ENCODE results near the gene CELF2. TPM values are rescaled to one million over a fixed set of nuclear protein-coding genes. Genes with fewer than 3 reads are reported as not detected.

CELF2 gene
- total RNA-seq, 1 experiment from 2014 or later = 0.07 TPM

DNA sequence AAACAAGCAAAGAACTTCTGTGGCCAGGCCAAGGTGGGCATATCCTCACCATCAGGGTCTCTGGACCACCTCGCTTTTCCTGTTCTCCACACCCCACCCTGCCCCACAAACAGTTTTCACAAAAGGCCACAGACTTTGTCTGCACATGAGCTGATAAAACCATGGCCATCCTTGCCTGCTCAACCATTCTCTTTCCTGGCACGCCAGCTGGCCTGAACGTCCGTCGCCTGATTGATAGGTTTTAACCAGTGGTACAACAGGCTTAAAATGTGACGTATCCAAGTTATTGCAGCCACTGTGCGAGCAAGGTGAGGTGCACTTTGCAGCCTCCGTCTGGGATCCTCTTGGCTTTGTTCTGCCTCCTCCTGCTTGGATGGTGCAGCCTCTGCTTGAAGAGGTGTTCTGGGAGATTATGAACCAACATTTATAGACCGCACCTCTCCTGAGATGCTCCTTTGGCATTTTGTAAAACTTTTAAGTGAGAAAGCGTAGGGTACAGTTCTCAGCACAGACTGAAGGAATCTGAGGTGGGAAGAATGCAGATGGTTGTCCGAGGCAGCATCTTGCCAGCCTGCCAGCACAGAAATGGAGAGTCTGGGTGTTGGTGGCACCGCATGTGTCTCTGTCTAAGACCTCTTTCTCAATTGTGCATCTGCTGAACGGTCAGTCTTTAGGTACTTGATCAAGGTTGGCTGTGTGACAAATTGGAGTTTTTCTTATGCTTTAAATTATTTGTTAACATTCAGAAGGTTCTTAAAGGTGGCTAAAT, 288.3 kb downstream of the CELF2 start:
- Mint-ChIP-seq H3K9me3 (ENCODE audit: unreplicated experiment) (peaks cover 19% of the 10 kb centered on the region), H3K4me1 (ENCODE audit: insufficient read depth, unreplicated experiment) (no peaks in the 10 kb centered on the region), H3K4me3 (ENCODE audit: unreplicated experiment) (no peak overlapping the region), H3K27me3 (ENCODE audit: insufficient read depth, unreplicated experiment) (no peaks in the 10 kb centered on the region), H3K27ac (ENCODE audit: low read depth, unreplicated experiment) (no peak overlapping the region), H3K36me3 (ENCODE audit: insufficient read depth, unreplicated experiment) (no peaks in the 10 kb centered on the region)
- CTCF ChIA-PET = interaction anchor here (0.6 kb wide), 1 partner anchor 518 kb away, joined by 3 read pairs; no protein-coding TSS in a partner anchor
- TF ChIP-seq, protein P1, sequence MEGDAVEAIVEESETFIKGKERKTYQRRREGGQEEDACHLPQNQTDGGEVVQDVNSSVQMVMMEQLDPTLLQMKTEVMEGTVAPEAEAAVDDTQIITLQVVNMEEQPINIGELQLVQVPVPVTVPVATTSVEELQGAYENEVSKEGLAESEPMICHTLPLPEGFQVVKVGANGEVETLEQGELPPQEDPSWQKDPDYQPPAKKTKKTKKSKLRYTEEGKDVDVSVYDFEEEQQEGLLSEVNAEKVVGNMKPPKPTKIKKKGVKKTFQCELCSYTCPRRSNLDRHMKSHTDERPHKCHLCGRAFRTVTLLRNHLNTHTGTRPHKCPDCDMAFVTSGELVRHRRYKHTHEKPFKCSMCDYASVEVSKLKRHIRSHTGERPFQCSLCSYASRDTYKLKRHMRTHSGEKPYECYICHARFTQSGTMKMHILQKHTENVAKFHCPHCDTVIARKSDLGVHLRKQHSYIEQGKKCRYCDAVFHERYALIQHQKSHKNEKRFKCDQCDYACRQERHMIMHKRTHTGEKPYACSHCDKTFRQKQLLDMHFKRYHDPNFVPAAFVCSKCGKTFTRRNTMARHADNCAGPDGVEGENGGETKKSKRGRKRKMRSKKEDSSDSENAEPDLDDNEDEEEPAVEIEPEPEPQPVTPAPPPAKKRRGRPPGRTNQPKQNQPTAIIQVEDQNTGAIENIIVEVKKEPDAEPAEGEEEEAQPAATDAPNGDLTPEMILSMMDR (IDR thresholded peaks at IDR 0.05; ENCODE audit: unreplicated experiment) = no peak
- BruUV-seq (replicated peaks) = no TSS peak
- DNase-seq (ENCODE audit: unreplicated experiment) = no peak
- POLR2A ChIA-PET = no interaction called here
- intact Hi-C loops (cut with micrococcal nuclease) = no loop called here

DNA sequence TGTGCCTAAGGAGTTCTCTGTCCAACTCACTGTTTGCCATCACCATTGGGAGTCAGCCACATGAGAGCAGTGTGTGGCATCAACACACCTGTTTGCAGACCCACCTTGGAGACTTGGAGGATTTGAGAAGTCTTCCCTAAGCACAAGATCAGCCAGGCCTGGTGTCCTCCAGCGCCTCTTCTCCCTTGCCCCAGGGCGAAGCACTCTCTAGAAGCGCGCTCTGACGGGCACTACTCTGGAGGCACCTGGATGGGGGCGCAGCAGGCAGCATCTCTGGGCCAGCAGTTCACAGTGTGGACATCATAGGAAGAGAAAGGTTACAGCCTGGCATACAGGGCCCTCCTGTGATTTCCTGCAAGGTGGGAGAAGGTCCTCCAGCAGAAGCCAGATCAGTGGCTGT, 289.3 kb downstream of the CELF2 start:
- CTCF ChIA-PET = no interaction called here
- TF ChIP-seq, protein P1 (IDR thresholded peaks at IDR 0.05; ENCODE audit: unreplicated experiment) = no peak
- H3K4me3 Mint-ChIP-seq (ENCODE audit: unreplicated experiment) = no peak overlapping the region
- H3K27ac Mint-ChIP-seq (ENCODE audit: low read depth, unreplicated experiment) = no peak overlapping the region
- POLR2A ChIA-PET = no interaction called here
- no peaks in the 10 kb centered on the region for H3K36me3 Mint-ChIP-seq (ENCODE audit: insufficient read depth, unreplicated experiment)
- H3K27me3 Mint-ChIP-seq (ENCODE audit: insufficient read depth, unreplicated experiment) = no peaks in the 10 kb centered on the region
- H3K9me3 Mint-ChIP-seq (ENCODE audit: unreplicated experiment) = peaks cover 26% of the 10 kb centered on the region
- intact Hi-C loops (cut with micrococcal nuclease) = no loop called here
- no peaks in the 10 kb centered on the region for H3K4me1 Mint-ChIP-seq (ENCODE audit: insufficient read depth, unreplicated experiment)
- no TSS peak for BruUV-seq (replicated peaks)
- DNase-seq (ENCODE audit: unreplicated experiment) = no peak

DNA sequence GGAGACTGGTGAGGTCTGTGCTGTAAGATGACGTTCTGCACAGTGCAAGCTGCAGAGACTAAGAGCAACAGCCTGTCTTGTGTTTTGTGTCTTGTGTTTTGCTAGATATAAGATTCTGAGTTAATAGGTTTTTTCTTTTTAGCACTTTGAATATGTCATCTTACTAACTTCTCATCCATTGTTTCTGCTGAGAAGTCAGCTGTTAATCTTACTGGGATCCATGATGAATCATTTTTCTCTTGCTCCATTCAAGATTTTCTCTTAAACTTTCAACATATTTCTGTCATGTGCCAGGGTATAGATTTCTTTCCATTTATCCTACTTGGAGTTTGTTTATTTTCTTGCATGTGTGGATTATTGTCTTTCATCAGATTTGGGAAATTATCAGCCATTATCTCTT, 290.3 kb downstream of the CELF2 start:
- TF ChIP-seq, protein P1 (IDR thresholded peaks at IDR 0.05; ENCODE audit: unreplicated experiment) = no peak
- no peaks in the 10 kb centered on the region for H3K27me3 Mint-ChIP-seq (ENCODE audit: insufficient read depth, unreplicated experiment)
- intact Hi-C loops (cut with micrococcal nuclease) = no loop called here
- H3K4me1 Mint-ChIP-seq (ENCODE audit: insufficient read depth, unreplicated experiment) = no peaks in the 10 kb centered on the region
- peaks cover 26% of the 10 kb centered on the region for H3K9me3 Mint-ChIP-seq (ENCODE audit: unreplicated experiment)
- POLR2A ChIA-PET = interaction anchor here (0.7 kb wide), 1 partner anchor 331 kb away, joined by 3 read pairs; no protein-coding TSS in a partner anchor
- no TSS peak for BruUV-seq (replicated peaks)
- no peak for DNase-seq (ENCODE audit: unreplicated experiment)
- CTCF ChIA-PET = no interaction called here
- no peaks in the 10 kb centered on the region for H3K36me3 Mint-ChIP-seq (ENCODE audit: insufficient read depth, unreplicated experiment)
- H3K27ac Mint-ChIP-seq (ENCODE audit: low read depth, unreplicated experiment) = no peak overlapping the region
- H3K4me3 Mint-ChIP-seq (ENCODE audit: unreplicated experiment) = no peak overlapping the region

DNA sequence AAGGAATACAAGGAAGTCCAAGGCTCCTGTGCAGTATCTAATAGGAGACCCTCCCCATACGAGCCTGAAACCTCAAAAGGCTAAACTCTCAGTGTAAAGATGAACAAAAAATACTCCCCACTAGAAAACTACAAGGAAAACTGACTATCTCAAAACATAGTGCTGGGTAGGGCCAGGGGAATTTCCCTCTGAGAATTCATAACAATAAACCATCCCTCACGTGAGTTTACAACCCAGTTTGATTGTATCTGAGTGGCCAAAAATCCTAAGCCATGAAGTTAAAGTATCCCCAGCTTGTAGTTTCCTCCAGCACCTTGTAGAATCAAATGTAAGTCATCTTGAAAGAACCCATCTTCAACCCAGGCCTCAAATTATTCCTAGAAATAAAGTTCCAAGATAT, 293.4 kb downstream of the CELF2 start:
- DNase-seq (ENCODE audit: unreplicated experiment) = no peak
- CTCF ChIA-PET = no interaction called here
- peaks cover 26% of the 10 kb centered on the region for H3K9me3 Mint-ChIP-seq (ENCODE audit: unreplicated experiment)
- H3K27me3 Mint-ChIP-seq (ENCODE audit: insufficient read depth, unreplicated experiment) = peaks cover 7% of the 10 kb centered on the region
- intact Hi-C loops (cut with micrococcal nuclease) = no loop called here
- no peak overlapping the region for H3K4me3 Mint-ChIP-seq (ENCODE audit: unreplicated experiment)
- TF ChIP-seq, protein P1 (IDR thresholded peaks at IDR 0.05; ENCODE audit: unreplicated experiment) = no peak
- POLR2A ChIA-PET = no interaction called here
- H3K36me3 Mint-ChIP-seq (ENCODE audit: insufficient read depth, unreplicated experiment) = no peaks in the 10 kb centered on the region
- H3K27ac Mint-ChIP-seq (ENCODE audit: low read depth, unreplicated experiment) = no peak overlapping the region
- BruUV-seq (replicated peaks) = no TSS peak
- H3K4me1 Mint-ChIP-seq (ENCODE audit: insufficient read depth, unreplicated experiment) = no peaks in the 10 kb centered on the region

All from MCF 10A (cell line).